Vagina (tissue), 2 donors: Measurements from ENCODE around the gene NELFA.

Source experiments
- POLR2A ChIP-seq, 2 donors: fragments of 450-650 bp; IDR thresholded peaks; one replicate each; pipeline ENCODE4 v1.6.1; 2017; ENCODE audit warnings: antibody characterized with exemption in 2 of 2, mild to moderate bottlenecking in 2 of 2, moderate library complexity in 2 of 2
- POLR2AphosphoS5 ChIP-seq, 2 donors: sonication (generic); formaldehyde crosslinking; IDR thresholded peaks; one replicate each; pipeline ENCODE4 v1.9.0; 2017; ENCODE audit warnings: antibody characterized with exemption in 2 of 2, mild to moderate bottlenecking in 2 of 2, low read depth in 1 of 2; ENCODE audit not compliant: insufficient read depth in 1 of 2
- TF ChIP-seq, protein P1 (sequence below), 3 experiments: fragments of 450-650 bp in 2 of 3; fragments of 200-600 bp in 1 of 3; sonication (generic) in 1 of 3; IDR thresholded peaks; one replicate each; pipeline ENCODE4 v1.5.1; 2017 to 2019; ENCODE audit warnings: antibody characterized with exemption in 3 of 3, mild to moderate bottlenecking in 2 of 3, moderate library complexity in 2 of 3

GRCh38 chr4:2054217-2054616 lies 45.4 kb upstream of the NELFA start:
- TF ChIP-seq, protein P1, sequence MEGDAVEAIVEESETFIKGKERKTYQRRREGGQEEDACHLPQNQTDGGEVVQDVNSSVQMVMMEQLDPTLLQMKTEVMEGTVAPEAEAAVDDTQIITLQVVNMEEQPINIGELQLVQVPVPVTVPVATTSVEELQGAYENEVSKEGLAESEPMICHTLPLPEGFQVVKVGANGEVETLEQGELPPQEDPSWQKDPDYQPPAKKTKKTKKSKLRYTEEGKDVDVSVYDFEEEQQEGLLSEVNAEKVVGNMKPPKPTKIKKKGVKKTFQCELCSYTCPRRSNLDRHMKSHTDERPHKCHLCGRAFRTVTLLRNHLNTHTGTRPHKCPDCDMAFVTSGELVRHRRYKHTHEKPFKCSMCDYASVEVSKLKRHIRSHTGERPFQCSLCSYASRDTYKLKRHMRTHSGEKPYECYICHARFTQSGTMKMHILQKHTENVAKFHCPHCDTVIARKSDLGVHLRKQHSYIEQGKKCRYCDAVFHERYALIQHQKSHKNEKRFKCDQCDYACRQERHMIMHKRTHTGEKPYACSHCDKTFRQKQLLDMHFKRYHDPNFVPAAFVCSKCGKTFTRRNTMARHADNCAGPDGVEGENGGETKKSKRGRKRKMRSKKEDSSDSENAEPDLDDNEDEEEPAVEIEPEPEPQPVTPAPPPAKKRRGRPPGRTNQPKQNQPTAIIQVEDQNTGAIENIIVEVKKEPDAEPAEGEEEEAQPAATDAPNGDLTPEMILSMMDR (IDR thresholded peaks at IDR 0.05) = no peak
- TF ChIP-seq POLR2A (IDR thresholded peaks at IDR 0.05) (no peak), POLR2AphosphoS5 (IDR thresholded peaks at IDR 0.05; ENCODE audit: insufficient read depth in 1 of 2, low read depth in 1 of 2) (no peak)
